ENCODE data around the gene NLRP4. TPM values are rescaled to one million over a fixed set of nuclear protein-coding genes. Genes with fewer than 3 reads are reported as not detected.
"Not testable (repeated sequence)": the region's sequence is repeated elsewhere in the genome, so short reads cannot be mapped to it uniquely, and the experiment has no call there.

Gene NLRP4
- polyA plus RNA-seq, 1 donor (not counting 4 experiments of a cell fraction or from before 2014, with no cell fraction given) = not detected

DNA sequence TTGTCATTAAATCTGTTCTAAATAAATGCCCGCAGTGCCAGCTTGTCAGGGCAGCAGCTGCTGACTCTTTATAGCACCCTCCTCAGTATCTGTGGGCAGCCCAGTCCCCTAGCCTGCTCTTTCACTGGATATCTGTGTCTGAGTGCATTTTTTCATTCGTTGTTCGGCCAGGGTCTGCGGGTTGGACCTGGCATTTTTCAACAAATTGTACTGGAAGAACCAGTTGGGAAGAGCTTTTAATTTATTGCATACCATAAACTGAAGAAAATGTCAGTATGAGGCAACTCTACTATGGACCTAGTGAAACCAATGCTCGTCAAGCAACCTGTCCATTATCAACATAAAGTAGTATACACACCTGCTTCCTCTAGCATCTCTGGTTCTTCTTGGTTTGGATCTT, 87.2 kb downstream of the NLRP4 start:
- Histone ChIP-seq H3K36me3 (ENCODE audit: control insufficient read depth in 2 of 2, extremely low read depth in 1 of 2, insufficient read depth in 2 of 2, low read length in 2 of 2) (no peaks in the 10 kb centered on the region), H3K79me2 (ENCODE audit: control insufficient read depth, insufficient read depth, low read length) (no peaks in the 10 kb centered on the region), H3K27me3 (ENCODE audit: control insufficient read depth, extremely low read depth, insufficient read depth, low read length) (no peaks in the 10 kb centered on the region), H3K9ac (ENCODE audit: control insufficient read depth, extremely low read depth, insufficient read depth, low read length) (no peak overlapping the region), H3K4me2 (ENCODE audit: control insufficient read depth, extremely low read depth, insufficient read depth, low read depth, low read length) (no peak overlapping the region), H4K20me1 (ENCODE audit: control insufficient read depth, extremely low read depth, insufficient read depth, low read length) (no peaks in the 10 kb centered on the region), H3K27ac (ENCODE audit: control insufficient read depth, insufficient read depth, low read length) (no peak overlapping the region), H3K9me3 (ENCODE audit: control insufficient read depth, low read depth, low read length) (peaks cover 1% of the 10 kb centered on the region), H3K9me1 (ENCODE audit: control insufficient read depth, extremely low read depth, insufficient read depth, low read length) (no peaks in the 10 kb centered on the region), H3K4me3 (ENCODE audit: control insufficient read depth in 2 of 3, extremely low read depth in 1 of 3, insufficient read depth in 2 of 3, low read depth in 1 of 3, low read length in 3 of 3) (no peak overlapping the region), H2AFZ (ENCODE audit: control insufficient read depth, low read length) (no peak overlapping the region), H3K4me1 (ENCODE audit: control insufficient read depth, extremely low read depth, insufficient read depth, low read length) (no peaks in the 10 kb centered on the region)
- FAIRE-seq (no peak), DNase-seq (ENCODE audit: low read depth, low spot score) (no peak)
- TF ChIP-seq, protein P1, sequence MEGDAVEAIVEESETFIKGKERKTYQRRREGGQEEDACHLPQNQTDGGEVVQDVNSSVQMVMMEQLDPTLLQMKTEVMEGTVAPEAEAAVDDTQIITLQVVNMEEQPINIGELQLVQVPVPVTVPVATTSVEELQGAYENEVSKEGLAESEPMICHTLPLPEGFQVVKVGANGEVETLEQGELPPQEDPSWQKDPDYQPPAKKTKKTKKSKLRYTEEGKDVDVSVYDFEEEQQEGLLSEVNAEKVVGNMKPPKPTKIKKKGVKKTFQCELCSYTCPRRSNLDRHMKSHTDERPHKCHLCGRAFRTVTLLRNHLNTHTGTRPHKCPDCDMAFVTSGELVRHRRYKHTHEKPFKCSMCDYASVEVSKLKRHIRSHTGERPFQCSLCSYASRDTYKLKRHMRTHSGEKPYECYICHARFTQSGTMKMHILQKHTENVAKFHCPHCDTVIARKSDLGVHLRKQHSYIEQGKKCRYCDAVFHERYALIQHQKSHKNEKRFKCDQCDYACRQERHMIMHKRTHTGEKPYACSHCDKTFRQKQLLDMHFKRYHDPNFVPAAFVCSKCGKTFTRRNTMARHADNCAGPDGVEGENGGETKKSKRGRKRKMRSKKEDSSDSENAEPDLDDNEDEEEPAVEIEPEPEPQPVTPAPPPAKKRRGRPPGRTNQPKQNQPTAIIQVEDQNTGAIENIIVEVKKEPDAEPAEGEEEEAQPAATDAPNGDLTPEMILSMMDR (optimal IDR thresholded peaks at IDR 0.05 in 1 of 3, IDR thresholded peaks at IDR 0.05 in 1 of 3, conservative IDR thresholded peaks at IDR 0.05 in 1 of 3; ENCODE audit: extremely low read depth in 1 of 3, insufficient read depth in 2 of 3, low read length in 3 of 3) = no peak
- no peak for TF ChIP-seq EZH2 (IDR thresholded peaks at IDR 0.05; ENCODE audit: low read length)
- dilution Hi-C loops (cut with MboI; ENCODE audit: extremely low pct_ligation_motif_present, low sequenced_read_pairs) = no loop called here

DNA sequence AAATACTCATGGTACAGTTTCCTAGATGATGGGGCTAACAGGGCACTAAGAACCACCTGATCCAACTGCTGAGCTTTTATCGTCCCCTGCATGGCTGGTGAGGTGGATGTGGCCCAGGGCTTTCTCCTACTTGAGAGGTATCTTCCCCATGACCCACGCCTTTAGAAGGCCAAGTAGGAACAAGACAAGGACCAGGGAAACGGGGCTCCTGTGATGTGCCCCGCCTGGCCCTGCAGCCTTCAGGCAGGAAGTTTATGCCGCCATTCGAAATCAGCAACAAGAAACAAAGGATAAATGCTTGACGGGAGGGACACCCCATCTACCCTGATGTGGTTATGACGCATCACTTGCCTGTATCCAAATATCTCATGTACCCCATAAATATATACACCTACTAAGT, 91.7 kb downstream of the NLRP4 start:
- H3K4me2 ChIP-seq (ENCODE audit: control insufficient read depth, extremely low read depth, insufficient read depth, low read depth, low read length) = no peak overlapping the region
- H3K27ac ChIP-seq (ENCODE audit: control insufficient read depth, insufficient read depth, low read length) = no peak overlapping the region
- no peak overlapping the region for H3K9ac ChIP-seq (ENCODE audit: control insufficient read depth, extremely low read depth, insufficient read depth, low read length)
- H3K9me1 ChIP-seq (ENCODE audit: control insufficient read depth, extremely low read depth, insufficient read depth, low read length) = no peaks in the 10 kb centered on the region
- FAIRE-seq = no peak
- no peak for DNase-seq (ENCODE audit: low read depth, low spot score)
- no peaks in the 10 kb centered on the region for H4K20me1 ChIP-seq (ENCODE audit: control insufficient read depth, extremely low read depth, insufficient read depth, low read length)
- H3K27me3 ChIP-seq (ENCODE audit: control insufficient read depth, extremely low read depth, insufficient read depth, low read length) = no peaks in the 10 kb centered on the region
- no peak overlapping the region for H3K4me3 ChIP-seq (ENCODE audit: control insufficient read depth in 2 of 3, extremely low read depth in 1 of 3, insufficient read depth in 2 of 3, low read depth in 1 of 3, low read length in 3 of 3)
- dilution Hi-C loops (cut with MboI; ENCODE audit: extremely low pct_ligation_motif_present, low sequenced_read_pairs) = no loop called here
- no peaks in the 10 kb centered on the region for H3K4me1 ChIP-seq (ENCODE audit: control insufficient read depth, extremely low read depth, insufficient read depth, low read length)
- H3K9me3 ChIP-seq (ENCODE audit: control insufficient read depth, low read depth, low read length) = peaks cover 3% of the 10 kb centered on the region
- no peak for TF ChIP-seq EZH2 (IDR thresholded peaks at IDR 0.05; ENCODE audit: low read length)
- TF ChIP-seq, protein P1 (optimal IDR thresholded peaks at IDR 0.05 in 1 of 3, IDR thresholded peaks at IDR 0.05 in 1 of 3, conservative IDR thresholded peaks at IDR 0.05 in 1 of 3; ENCODE audit: extremely low read depth in 1 of 3, insufficient read depth in 2 of 3, low read length in 3 of 3) = no peak
- H3K79me2 ChIP-seq (ENCODE audit: control insufficient read depth, insufficient read depth, low read length) = no peaks in the 10 kb centered on the region
- H3K36me3 ChIP-seq (ENCODE audit: control insufficient read depth in 2 of 2, extremely low read depth in 1 of 2, insufficient read depth in 2 of 2, low read length in 2 of 2) = no peaks in the 10 kb centered on the region
- H2AFZ ChIP-seq (ENCODE audit: control insufficient read depth, low read length) = no peak overlapping the region

DNA sequence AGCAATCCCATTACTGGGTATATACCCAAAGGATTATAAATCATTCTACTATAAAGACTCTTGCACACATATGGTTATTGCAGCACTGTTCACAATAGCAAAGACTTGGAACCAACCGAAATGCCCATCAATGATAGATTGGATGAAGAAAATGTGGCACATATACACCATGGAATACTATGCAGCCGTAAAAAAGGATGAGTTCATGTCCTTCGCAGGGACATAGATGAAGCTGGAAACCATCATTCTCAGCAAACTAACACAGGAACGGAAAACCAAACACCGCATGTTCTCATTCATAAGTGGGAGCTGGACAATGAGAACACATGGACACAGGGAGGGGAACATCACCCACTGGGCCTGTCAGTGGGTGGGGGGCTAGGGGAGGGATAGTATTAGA, 92.9 kb downstream of the NLRP4 start:
- FAIRE-seq; H3K9me1 ChIP-seq (ENCODE audit: control insufficient read depth, extremely low read depth, insufficient read depth, low read length); H4K20me1 ChIP-seq (ENCODE audit: control insufficient read depth, extremely low read depth, insufficient read depth, low read length); H3K9me3 ChIP-seq (ENCODE audit: control insufficient read depth, low read depth, low read length); H3K27ac ChIP-seq (ENCODE audit: control insufficient read depth, insufficient read depth, low read length); H3K9ac ChIP-seq (ENCODE audit: control insufficient read depth, extremely low read depth, insufficient read depth, low read length); H3K79me2 ChIP-seq (ENCODE audit: control insufficient read depth, insufficient read depth, low read length); DNase-seq (ENCODE audit: low read depth, low spot score); H3K4me3 ChIP-seq (ENCODE audit: control insufficient read depth in 2 of 3, extremely low read depth in 1 of 3, insufficient read depth in 2 of 3, low read depth in 1 of 3, low read length in 3 of 3); H3K4me1 ChIP-seq (ENCODE audit: control insufficient read depth, extremely low read depth, insufficient read depth, low read length); dilution Hi-C loops (cut with MboI; ENCODE audit: extremely low pct_ligation_motif_present, low sequenced_read_pairs); H3K27me3 ChIP-seq (ENCODE audit: control insufficient read depth, extremely low read depth, insufficient read depth, low read length); H3K4me2 ChIP-seq (ENCODE audit: control insufficient read depth, extremely low read depth, insufficient read depth, low read depth, low read length); H2AFZ ChIP-seq (ENCODE audit: control insufficient read depth, low read length); H3K36me3 ChIP-seq (ENCODE audit: control insufficient read depth in 2 of 2, extremely low read depth in 1 of 2, insufficient read depth in 2 of 2, low read length in 2 of 2): not testable (repeated sequence)

All from keratinocyte (primary cell).